LHCN-M2 (cell line): ENCODE data around the gene NR5A2. TPM values are rescaled to one million over a fixed set of nuclear protein-coding genes. Genes with fewer than 3 reads are reported as not detected.

Experiments used
- DNase-seq: peaks from one replicate; pipeline ENCODE4 v3.0.0-alpha.2; 2012; ENCODE audit warnings: low read depth
- total RNA-seq: library from RNA; depleted of rRNA; stranded (reverse); fragments of >200 nt; gene quantifications from 2 replicates; pipeline ENCODE4 v1.2.3, GENCODE V29; 2014

The NR5A2 gene
- total RNA-seq, 1 experiment from 2014 or later: not detected

DNA sequence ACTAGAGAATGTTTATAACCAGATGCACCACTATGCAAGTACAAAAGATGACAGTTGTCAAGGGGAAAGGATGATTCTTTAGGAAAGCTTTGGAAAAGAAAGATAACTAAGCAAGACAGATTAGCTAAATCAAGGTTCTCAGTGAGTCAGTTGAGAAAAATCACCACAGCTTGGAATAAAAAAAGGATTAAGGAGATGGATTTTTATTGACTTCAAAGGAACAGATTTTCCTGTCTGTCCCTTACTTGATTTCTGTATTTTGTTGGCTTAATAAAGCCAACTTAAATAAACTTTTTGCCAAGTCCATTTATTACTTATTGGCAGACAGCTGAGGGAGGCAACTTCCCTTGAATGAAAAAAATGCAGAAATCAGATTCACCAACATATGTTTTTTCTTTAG is 93.9 kb downstream of the NR5A2 start:
- no peak for DNase-seq

DNA sequence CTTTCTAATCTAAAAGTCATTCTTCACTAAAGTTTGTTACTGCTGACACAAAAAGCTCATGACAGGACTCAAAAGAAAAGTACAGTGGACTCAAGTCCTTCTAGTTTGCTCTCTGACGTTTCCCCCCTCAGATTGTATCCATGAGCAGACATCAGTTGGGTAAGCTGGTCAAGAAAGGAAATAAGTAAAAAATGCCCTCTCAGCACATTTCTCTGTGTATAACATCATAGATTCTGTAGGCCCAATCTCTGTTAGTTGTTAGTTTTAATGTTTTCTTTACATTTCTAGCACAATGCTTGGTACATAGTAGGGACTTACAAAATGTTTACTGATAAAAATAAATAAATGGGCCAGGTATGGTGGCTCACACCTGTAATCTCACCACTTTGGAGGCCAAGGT is 96.8 kb downstream of the NR5A2 start:
- DNase-seq: no peak

DNA sequence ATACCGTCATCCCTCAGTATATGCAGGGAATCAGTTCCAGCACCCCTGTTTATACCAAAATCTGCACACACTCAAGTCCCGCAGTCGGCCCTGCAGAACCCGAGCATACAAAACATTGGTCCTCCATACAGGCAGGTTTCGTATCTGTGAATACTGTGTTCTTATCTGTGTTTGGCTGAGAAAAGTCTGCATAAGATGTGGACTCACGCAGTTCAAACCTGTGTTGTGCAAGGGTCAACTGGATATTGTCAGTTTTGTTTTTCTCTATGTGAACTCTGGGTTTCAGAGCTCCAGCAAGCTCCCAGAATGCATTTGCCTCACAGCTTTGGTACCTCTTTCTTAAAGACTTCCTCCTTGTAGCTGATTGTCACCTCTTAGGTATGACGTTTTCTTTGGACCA is 100.6 kb downstream of the NR5A2 start:
- no peak for DNase-seq

DNA sequence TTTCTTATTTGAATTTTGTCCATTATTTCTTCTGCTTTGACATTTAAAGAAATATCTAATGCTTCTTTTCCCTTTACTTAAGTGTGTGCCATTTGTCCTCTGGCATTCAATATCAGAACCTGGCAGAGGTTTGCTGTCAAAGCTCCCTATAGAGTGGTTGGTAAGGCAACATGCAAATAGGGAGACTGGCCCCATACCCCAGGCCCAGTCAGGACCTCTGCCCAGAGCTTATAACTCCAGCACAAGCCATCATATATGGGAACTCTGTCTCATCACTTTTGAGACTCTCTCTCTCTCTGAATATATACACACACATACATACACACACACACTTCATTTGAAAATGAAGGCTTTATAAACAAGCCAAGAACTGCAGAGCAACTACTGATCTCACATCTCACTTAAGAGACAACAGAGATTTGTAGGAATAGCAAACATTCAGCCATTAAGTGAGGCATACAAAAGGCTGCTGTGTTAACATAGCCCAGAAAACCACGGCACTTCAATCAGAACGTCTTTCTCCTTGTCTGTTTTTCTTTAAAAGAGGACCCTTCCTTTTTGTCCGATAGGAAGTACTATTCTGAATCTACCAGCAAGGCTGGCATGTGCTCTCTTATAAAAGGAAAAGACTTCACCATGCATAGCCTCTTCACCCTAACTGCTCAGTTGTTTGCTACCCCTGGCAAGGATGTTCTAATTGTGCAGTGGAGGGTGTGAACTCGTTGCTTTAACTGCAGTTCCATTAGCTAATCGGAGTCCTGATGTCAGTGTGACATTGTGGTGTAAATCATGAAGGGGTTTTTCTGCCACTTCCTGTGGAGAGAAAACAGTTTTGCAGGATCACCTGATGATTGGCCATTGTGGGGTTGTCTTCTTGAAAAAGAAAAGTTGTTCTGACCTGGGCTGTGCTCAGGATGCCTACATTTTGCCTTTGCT is 101.7 kb downstream of the NR5A2 start:
- no peak for DNase-seq

DNA sequence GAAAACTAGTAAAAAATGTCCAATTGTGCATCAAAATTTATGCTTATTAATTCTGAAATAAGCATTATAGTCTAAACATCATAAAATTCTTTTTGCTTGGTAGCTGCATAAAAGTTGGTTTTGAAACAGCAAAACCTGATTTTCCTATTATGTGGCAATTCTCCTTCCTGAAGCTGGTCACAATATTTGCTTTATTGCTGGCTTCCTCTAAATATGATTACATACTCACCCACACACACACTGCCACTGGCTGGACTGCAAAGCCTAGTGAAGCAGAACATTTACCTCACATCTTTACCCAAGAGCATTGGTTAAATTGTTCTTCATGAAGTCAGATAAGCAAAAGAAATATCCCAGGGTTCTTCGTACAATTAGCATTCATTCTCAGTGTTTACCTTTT is 103.0 kb downstream of the NR5A2 start:
- no peak for DNase-seq

DNA sequence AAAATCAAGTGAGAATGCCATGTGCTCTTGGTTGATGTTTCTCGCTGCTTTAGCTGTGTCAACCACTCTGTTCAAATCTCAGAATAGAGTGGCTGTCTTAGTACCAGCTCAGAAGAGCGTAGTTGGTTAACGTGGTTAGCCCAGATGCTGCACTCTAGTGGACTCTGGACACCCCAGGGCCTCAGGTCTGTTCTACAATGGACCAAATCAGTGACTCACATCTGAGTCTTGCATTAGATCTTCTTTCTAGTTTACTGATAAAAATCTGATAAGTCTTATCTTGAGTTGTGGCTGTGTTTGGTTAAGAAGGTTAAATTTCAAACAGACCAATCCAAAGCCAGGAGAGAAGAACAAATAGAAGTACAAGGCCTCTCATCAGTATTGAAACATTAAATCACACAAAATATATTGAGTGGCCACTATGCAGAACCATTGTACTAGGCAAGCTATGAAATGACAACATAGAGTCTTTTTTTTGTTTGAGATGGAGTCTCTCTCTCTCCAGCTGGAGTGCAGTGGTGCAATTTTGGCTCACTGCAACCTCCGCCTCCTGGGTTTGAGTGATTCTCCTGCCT is 104.1 kb downstream of the NR5A2 start:
- peak; percentile 5 for DNase-seq

DNA sequence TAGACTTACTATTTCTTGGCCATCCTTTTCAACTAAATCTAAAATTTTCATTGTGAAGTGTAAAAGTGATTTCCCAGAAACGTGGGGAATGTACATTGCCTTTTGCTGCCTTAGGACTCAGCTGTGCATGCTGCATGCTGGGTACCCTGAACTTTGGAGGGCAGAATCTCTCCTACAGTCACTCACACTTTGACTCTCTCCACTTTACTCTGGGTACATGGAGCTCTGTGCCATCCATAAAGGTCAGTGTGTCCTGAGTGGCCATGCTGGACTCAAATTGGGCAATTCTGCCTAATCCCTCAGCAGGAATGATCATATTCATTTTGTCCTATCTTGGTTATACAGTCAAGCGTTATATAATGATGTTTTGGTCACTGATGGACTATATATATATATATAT is 105.6 kb downstream of the NR5A2 start:
- DNase-seq: no peak

DNA sequence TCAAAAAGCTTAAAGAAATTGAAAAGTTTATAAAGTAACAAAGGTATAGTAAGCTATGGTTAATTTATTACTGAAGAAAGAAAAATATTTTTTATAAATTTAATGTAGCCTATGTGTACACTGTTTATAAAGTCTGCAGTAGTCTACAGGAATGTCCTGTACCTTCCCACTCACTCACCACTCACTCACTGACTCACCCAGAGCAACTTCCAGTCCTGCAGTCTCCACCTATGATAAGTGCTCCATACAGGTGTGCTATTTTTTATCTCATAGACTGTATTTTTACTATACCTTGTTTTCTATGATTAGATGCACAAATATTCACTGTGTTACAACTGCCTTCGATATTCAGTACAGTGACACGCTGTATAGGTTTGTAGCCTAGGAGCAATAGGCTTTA is 106.6 kb downstream of the NR5A2 start:
- DNase-seq: no peak

DNA sequence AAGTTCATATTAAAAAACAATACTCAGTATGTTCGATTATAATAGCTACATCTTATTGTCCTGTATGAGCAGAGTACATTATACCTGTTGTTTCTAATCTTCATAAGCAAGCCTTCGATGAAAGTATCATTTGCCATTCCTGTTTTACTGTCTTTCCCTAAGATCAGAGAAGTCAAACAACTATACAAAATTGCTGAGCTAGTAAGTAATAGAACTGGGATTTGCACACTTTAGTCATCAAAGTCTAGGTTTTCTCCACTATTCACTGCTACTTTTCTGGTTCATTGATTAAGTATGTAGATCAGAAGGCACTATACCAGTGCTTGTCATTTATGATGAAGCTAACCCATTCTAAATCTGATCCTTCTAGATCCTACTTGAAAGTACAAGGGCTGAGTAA is 108.9 kb downstream of the NR5A2 start:
- DNase-seq: no peak

DNA sequence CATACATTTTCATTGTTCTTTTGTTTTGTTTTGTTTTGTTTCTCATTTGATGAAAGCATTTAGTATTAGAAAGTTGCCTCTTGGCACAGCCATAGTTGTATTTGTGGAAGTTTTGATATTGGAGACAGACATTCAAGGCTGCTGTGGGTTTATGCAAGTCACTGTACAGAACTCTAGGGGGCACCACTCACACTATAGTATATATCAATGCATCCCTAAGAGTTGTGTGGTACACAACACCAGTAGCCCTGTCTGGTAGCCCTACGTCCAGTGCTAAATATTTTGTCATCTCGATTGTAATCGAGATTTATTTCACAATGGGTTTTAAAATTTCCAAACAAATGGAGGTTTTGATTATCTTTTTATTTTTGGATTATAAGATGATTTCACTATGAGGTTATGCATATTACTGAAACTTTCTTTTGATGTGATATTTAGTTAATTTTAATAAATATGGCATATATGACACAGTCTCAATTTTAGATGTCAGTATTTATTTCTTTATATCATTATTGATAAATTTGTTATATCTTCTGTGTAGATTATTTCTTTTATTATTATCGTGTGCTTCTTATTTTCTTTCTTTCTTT is 112.2 kb downstream of the NR5A2 start:
- peak; percentile 55 for DNase-seq

DNA sequence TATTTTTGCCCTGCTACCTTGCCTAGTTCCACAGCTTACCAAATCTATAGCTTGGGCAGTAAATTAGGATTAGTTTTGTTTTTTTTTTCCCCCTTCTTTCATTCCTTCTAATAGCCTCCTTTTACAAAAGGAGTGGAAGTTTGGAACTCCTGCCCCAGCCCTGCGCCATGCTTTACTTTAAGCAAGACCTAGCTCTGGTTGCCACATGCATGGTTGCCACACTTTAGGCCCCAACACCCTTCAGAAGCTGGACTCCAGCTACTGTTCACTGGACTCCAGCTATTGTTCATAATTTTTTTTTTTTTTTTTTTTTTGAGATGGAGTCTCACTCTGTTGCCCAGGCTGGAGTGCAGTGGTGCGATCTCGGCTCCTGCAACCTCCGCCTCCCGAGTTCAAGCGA is 115.8 kb downstream of the NR5A2 start:
- no peak for DNase-seq

DNA sequence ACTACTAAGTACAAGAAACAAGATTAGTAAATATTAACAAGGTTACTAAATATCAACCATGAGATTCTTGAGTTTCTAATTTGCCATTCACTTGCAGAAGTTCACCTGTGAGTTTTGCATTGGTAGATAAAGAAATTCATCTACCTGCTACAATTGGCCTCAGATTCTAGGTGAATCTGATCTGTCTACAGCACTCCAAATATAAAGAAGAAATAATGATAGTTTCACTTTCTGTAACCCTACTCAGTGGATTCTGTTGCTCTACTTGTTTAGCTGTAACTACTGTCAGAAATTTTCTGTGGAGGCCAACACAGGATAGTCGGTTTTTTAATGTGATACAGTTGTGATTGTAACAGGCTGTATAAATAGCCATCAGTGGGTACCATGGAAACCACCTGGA is 118.6 kb downstream of the NR5A2 start:
- DNase-seq: no peak

DNA sequence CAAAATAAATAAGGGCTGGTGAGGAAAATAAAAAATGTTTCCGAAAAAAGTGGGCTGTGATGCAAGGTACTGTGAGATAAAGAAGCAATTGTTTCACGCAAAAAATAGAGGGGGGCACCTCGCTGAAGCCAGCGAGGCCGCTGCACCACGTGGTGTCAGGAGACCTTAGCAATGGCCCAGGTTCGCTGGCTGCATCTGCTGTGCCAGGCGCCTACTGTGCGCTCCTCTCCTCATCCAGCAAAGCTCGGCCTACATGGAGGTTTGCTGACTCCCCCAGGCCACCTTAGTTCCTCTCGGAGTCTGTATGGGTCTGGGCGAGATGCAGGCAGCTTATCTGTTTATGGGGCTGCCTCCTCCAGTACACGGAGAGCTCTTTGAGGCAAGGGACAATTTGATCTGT is 119.6 kb downstream of the NR5A2 start:
- DNase-seq: no peak

DNA sequence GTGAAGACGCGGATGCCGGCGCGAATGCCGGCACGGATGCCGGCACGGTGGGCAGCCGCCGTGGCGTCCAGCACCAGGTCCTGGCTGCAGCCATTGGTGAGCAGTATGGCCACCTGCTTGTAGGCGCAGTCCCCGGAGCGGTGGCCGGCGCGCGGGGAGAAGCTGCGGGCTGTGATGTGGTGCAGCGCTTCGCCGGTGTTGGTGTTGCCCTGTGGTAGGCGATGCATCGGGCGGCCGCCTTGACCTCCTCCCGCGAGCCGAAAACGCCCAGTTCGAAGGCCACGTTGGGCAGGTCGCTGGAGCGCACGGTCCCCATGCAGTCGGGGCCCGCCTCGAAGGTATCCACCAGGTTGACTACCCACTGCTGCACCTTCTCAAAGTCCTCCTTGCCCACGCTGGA is 120.2 kb downstream of the NR5A2 start:
- DNase-seq: no peak

DNA sequence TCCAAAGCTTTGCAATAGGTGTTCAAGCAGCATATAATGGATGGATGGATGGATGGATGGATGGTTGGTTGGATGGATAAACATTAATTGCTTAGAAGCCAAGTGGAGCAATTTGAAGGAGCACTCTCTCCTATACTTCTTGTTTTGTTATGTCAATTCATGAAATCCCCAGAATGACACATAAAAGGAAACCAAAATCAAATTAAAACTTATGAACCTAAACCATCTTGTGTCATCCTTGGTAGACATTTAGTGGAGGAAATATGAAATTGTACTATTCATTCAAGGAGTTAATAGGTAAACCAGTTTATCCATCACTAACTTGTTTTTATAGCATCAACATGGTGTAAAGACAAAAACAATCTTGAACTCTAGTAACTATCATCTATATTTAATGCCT is 122.5 kb downstream of the NR5A2 start:
- DNase-seq: no peak

DNA sequence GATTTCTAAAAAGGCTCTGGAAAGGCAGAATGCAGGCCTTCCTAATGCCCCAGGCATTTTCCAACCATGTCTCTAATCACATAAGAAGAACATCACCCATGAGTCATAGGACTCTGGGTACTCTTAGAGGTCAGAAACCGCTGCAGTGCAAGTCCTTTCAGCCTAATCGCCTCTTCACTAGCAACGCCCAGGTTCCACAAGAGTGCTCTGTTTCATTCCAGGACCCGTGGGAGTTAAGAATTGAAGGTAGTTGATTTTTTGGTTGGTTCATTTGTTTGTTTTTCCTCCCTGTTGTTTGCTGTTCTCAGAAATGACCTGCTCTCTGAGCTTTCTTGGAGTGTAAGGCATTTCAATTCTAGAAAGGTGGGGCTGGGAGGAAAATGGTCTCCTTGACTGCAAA is 123.2 kb downstream of the NR5A2 start:
- DNase-seq: peak; percentile 75

DNA sequence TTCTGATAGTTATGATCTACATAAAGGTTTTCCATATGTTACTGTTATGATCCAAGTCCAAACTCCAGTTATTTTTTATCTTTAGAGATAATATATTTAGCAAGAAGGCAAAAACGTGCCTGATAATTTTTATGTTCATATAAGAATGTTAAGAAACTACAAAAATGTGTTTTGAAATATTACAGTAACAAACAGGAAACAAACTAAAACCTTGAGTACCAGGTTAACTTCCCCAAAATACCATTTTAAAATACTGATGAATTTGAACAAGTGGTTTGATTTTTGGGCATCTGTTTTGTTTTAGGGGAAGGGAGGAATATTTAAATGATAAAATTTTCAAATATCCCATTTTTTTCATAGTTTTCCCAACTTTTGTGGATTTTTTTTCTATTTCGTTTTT is 124.8 kb downstream of the NR5A2 start:
- DNase-seq: no peak

DNA sequence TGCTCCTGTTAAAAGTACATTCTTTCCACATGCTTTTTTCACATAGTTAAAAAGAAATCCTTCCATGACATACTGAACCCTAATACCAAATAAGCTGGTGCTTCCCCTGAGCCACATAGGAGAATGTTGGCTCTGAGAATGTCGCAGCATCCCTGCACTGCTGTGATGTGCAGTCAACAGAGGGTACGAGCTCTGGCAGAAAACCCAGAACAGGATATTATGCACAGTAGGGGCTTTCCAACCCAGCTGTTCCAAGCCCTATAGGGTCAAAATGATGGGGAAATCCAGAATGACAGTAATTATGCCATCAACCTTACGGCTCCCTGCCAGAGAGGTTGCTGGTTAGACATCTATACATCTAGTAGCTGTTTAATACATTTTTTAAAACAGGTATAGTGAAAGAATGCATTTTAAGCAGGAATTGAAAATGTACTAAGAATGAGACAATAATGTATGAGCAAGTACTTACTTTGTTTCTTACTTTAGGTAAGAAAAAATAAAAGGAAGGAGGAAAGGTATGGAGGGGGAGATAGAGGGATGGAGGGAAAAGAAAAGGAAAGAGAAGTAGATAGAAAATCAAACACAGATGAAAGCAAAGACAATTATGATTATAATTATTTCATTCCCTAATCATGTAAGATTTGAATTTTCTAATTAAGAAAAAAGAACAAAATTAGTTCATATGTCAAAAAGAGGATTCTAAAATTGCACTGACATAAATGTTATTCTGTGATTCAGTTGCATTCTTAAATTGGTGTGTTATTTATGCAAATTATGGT is 126.0 kb downstream of the NR5A2 start:
- DNase-seq: no peak

DNA sequence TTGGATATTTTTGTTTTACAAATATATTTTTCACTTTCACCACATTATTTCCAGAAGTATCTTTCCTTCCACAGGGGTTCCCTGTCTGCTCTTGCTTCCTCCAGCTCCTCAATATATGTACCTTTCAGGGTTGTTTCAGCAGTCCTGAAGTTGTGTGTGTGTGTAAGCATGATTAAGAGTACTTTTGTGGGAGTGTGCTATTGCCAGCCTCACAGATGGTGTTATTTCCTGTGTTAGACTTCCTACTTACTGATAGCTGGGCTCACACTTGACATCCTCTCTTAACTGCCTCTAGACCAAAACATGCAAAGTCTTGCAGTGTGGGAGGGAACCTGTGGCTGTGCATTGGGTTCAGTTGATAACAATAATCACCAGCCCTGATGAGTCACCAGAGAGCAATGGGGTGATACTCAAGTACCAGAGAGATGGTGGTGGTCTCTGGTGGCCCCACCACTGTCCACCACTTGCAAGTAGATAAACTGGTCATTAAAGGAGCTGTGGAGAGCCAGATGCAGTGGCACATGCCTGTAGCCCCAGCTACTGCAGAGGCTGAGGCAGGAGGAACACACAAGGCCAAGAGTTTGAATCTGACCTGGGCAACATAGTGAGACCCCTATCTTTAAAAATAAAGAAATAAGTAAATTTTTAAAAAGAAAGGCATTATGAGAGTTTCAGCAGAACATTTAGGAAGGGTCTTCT is 126.7 kb downstream of the NR5A2 start:
- DNase-seq: no peak

DNA sequence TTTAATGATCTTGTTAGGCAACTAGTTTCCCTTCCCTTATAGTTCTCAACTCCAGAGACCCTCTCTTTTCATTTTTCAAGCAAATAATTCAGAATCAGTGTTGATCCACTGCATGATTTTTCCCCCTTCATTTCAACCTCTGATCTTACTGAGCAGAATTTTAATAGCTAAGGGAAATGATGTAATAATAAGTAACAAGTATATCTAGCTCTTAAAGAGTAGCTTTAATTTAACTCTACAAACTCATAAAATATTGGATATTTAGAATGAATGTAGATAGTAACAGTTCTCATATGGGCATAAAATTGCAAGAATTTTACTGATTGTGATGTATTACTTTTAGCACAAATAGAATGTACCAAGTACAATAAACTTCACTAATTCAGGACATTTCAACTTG is 130.2 kb downstream of the NR5A2 start:
- no peak for DNase-seq

DNA sequence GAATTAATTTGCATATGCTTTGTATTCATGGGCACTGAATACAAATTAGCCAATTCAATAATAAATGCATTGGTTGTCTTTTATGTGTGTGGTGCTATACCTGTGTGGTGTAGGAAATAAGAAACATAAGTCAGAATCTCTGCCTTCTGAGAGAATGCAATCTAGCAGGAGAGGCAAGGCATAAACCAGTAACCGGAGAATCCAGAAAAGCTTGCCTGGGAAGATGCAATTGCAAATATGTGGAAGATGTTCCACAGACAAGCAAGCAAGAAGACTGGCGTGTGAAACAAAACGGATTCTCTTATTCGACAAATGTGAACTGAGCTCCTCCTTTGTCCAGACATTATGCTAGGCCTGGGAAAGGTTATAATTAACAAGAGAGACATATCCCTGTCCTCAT is 134.3 kb downstream of the NR5A2 start:
- no peak for DNase-seq

DNA sequence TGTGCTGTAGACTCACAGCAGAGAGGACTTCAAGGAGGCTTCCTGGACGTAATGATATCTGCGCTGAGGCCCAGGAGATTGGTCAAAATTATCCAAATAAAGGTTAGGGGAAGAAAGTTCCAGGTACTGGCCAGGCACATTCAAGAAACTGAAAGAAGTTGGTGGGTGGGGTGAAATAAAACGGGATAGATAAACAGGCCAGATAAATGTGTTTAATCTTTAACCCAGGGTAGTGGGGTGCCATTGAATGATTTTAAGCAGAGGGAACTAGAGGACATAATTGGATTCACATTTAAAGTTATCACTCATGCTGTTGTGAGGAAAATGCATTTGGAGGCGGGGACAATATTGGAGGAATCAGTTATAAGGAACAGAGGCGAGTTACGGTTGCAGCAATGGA is 134.7 kb downstream of the NR5A2 start:
- no peak for DNase-seq
